Measurements from ENCODE around the gene CLMP.
"Not testable (repeated sequence)": the region's sequence is repeated elsewhere in the genome, so short reads cannot be mapped to it uniquely, and the experiment has no call there.

Gene CLMP

DNA sequence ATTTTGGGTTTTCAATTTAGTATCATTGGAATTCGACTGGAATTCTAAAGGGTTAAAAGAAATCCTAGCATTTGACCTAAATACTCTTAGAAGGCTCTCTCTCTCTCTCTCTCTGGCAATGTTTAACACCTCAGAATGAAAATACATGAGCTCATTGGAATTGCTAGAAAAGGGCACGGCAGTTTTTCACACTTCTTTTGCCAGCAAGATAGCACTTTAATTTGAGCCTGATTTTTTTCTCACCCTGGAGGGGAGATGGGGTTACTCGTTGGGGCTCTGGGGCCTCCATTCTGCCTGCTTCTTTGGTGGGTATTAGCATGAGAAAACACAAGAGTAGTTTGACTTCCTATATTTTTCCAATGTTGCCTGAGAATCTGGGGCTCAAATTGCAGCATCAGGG lies 22.8 kb upstream of the CLMP start:
- DNase-seq = no peak

DNA sequence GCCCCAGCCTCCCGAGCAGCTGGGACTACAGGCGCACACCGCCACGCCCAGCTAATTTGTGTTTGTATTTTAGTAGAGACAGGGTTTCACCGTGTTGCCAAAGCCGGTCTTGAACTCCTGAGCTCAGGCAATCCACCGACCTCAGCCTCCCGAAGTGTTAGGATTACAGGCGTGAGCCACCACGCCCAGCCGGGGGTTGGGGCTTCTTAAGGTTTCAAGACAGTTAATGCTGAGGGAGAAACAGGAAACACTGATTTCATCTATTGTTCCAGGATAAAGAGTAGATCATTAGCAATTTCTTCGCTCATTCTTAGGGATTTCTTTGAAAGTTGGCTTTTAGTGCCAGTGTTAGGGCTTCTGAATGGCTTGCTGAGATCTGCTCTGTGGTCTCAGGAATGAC lies 21.2 kb upstream of the CLMP start:
- no peak for DNase-seq

- DNase-seq = no peak
These were observed 19.9 kb upstream of the CLMP start for GRCh38 chr11:123214940-123215339.

DNA sequence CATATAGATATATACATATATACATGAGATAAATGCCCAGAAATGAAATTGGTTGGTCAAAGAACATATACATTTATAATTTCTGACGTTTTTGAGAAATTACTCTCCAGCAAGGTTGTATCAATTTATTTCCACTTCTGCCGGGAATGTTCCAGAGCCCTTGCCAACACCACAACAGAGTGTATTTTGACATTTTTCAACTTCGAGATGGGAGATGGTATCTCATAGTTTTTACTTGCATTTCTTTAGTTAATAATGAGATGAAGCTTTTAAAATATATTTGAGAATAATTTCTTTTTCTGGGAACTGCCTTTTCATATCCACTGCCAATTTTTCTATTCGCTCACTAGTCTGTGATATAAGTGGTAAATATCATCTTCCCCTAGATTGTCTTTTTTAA lies 19.3 kb upstream of the CLMP start:
- no peak for DNase-seq

DNA sequence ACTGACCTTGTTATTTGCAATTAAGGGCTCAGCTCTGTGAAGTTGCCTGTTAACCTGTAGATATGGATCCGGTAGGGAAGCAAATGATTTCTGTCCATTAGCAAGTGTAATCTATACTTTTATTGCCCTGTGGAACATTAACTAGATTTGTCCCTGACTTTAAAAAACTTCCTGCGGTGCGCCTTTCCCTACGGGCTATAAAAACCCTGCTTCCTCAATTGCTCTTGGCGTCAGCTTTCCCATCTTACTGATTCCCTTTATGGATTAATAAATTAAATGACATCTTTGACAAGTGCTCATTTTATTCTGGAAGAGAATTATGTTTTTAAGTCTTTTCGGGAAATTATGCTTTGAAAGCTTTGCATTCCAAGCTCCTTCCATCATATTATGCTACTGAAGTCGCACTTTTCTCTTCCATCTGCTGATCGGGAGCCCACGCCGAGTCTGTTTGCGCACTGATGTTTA lies 18.3 kb upstream of the CLMP start:
- no peak for DNase-seq

DNA sequence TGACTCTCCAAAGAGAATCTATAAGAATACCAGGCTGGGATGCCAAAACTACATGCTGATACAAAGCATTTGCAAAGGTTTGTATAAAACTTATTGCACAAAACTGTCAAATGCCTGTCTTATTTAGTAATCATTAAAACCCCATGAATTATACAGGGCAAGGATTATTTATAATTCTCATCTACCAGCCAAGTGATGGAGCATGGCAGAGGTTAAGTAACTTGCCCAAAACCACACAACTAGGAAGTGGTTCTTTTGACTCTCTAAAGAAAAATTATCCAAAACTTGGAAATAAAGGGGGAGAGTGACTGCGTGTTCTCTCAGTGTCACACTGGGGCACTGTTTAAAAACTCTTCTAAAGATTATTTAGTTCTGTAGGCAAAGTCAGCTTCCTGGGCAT lies 17.4 kb upstream of the CLMP start:
- no peak for DNase-seq

DNA sequence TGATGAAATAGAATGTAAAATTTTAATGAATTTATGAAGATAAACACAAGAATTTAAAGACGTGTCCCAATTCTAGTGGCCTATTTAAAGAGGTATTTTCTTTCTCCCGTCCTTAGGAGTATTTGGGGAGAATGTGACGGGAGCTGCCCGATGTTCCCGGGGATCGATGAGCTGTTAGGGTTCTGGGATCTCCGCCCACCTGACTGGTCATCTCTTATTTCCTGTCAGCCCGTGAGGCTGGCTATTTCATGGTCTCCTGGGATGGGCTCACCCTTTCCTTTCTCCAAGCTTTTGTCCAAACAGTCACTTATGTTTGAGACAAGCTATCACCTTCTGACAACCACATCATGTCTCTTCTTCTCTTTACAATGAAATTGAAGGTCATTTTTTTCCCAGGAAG lies 16.9 kb upstream of the CLMP start:
- DNase-seq = no peak

GRCh38 chr11:123211149-123211852 lies 16.3 kb upstream of the CLMP start:
- peak; percentile 48 for DNase-seq

- DNase-seq = no peak
These were observed 14.5 kb upstream of the CLMP start for GRCh38 chr11:123209591-123209990.

DNA sequence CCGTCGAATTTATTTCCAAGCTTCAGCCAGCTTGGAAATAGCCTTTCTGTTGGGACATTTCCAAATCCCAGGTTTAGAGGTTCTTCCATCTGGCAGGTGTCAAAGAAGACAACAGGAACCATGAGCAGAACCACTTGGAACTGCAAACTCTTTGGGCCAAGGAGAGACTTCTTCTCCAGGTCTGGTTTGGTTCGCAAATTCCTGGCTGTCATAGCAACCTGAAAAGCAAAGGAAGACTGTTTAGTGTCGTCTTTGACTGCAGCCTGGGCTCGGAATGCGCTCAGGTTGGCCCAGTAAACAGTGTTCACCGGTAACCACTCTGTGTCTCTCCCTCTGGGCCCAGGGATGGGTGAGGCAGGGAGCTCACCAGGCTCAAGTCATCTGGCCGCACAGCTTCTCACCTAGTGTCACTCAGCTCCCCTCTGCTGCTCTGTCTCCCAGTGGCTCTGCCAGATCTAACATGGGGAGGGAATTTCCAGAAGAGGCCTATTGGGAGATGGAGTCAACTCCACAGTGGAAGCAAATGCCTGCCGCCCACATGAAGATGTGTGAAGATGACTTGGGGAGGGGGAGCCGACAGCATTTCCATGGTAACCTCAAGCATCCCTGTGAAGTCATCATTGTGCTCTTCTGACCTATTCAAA lies 11.9 kb upstream of the CLMP start:
- no peak for DNase-seq

GRCh38 chr11:123206055-123206454 lies 11.0 kb upstream of the CLMP start:
- not testable (repeated sequence) for DNase-seq

DNA sequence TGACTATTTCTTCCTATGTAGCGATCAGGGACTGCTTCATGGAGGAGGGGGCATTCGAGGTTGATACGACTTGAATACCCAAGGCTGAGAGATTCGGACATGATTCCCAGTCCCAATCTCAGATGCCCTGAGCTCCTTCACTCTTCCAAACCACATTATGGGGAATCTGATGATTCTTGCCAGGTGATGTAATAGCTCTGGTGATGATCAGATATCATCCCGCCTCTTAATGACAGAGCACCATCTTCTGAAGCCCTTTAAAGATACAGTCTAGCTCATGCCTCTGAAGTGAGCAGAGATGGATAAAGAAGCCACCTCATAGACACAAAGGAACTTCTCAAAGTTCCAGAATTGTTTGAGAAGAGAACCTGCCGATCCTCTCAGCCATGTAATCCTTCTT lies 8.9 kb upstream of the CLMP start:
- DNase-seq = no peak

DNA sequence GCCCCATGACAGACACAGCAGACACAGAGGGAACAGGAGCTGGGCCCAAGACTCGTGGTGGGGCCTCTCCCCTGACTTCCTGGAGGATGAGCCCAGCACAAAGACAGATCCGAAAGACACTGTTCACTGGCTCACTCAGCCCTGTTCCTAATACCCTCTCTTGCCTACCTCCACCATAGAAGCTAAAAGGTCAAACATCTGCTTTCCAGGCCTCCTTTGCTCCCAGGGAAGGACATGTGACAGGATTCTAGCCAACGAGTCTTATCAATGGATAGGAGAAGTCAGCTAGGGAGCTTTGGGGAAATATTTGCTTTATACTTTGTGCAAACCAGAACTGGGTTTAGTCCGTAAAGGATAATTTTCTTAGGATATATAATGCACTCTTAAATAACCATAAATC lies 8.4 kb upstream of the CLMP start:
- DNase-seq = no peak

GRCh38 chr11:123202155-123203151 lies 7.4 kb upstream of the CLMP start:
- no peak for DNase-seq

DNA sequence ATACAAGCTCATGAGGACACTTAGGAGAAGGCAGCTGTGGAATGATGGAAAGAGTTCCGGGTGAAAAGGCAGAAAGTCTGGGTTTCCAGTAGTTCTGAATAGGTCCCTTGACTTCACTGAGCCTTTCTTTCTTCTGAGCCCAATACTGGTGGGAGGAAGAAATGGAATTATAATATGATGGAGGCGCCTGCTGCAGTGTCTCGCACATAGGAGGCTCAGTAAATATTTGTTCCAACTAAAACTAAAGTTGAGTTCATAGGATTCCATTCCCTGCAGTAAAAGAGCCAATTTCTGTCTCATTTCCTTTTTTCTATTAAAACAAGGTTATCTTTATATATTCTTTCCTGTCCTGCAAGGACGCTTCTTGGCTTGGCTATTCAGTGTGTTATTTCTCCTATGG lies 5.2 kb upstream of the CLMP start:
- DNase-seq = no peak

DNA sequence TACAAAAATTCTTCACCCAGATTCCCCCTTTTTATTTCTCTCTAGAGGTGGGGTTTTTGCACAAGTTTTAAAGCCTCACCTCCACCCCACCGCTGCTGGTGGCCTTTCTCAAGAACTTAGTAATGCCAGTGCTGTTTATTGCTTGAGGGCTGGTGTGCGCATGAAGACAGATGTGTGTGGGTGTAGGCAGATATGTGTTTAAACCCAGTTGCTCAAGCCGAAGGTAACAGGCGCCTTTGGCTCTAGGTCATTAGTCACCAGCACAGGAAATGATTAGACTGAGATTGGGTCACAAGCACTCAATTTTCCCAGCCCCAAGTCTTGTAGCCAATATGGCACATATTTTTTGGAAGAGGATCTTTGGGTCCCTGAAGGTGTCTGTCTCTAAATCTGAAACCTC lies 2.7 kb upstream of the CLMP start:
- DNase-seq = no peak

- DNase-seq = no peak
These were observed 1.1 kb upstream of the CLMP start for GRCh38 chr11:123196060-123196714.

- peak; percentile 49 for DNase-seq
These were observed 486 bp downstream of the CLMP start for GRCh38 chr11:123194337-123195187.

DNA sequence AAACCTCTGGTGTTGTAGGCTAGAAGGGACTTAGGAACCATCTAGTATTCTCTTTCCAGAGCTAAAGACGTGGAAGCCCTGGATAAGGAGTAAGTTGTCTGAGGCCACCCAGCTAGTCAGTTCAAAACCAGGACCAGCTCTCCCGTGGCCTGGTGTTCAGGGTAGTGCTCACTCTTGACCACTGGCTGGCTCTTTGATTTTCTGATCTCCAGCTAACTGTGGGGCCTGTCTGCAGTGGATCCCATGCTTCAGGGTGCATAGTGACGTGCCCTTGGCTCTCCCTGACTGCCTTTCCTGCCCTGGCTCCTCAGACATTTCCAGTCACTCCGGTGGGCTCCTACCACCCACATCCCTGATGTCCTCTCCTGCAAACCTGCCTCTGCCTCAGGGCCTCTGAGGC lies 1.3 kb downstream of the CLMP start:
- no peak for DNase-seq

- no peak for DNase-seq
These were observed 3.1 kb downstream of the CLMP start for GRCh38 chr11:123191939-123192338.

DNA sequence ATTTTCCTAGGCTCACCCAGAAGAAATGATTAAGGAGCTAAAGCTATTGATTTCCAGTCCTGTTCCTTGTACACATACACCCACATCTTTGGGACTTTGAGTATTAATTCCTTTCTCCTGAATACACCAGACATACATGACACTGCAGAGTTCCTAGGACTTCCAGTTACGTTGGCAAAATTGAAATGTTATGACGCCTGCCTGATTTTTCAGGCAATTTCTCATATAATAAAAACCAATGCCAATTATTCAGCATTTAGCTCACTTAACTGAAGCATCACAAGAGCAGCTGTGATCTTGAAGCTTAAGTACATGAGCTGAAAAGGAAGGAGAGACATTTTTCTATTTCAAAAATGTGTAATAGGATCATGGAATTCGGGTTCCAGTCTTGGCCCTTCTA lies 4.5 kb downstream of the CLMP start:
- no peak for DNase-seq
